Measurements from ENCODE around the gene HYDIN. TPM values are rescaled to one million over a fixed set of nuclear protein-coding genes. Genes with fewer than 3 reads are reported as not detected.
"Not testable (repeated sequence)": the region's sequence is repeated elsewhere in the genome, so short reads cannot be mapped to it uniquely, and the experiment has no call there.

HYDIN gene
- total and polyA plus RNA-seq, 2 donors (not counting 1 experiment from before 2014, with no cell fraction given), result 0.54 to 1.7 TPM

GRCh38 chr16:71153329-71153728 lies 77.2 kb downstream of the HYDIN start:
- not testable (repeated sequence) for H3K27me3 ChIP-seq (ENCODE audit: control insufficient read depth, insufficient read depth, low read length); H2AFZ ChIP-seq (ENCODE audit: low read length); H3K4me3 ChIP-seq (replicated peaks in 1 of 4; ENCODE audit: control extremely low read depth in 1 of 4, insufficient read depth in 1 of 4, low read depth in 3 of 4, low read length in 4 of 4); H3K4me1 ChIP-seq (ENCODE audit: control insufficient read depth, extremely low read depth, insufficient read depth, low read length); DNase-seq (ENCODE audit: low read depth in 2 of 2); H3K36me3 ChIP-seq (ENCODE audit: control insufficient read depth, insufficient read depth, low read length); H4K20me1 ChIP-seq (ENCODE audit: control insufficient read depth, extremely low read depth, insufficient read depth, low read length); H3K27ac ChIP-seq (ENCODE audit: insufficient read depth, low read length); H3K9me3 ChIP-seq (ENCODE audit: control insufficient read depth, insufficient read depth, low read depth, low read length); H3K9ac ChIP-seq (ENCODE audit: insufficient read depth, low read length); H3K79me2 ChIP-seq (ENCODE audit: control insufficient read depth, insufficient read depth, low read length); H3K4me2 ChIP-seq (ENCODE audit: extremely low read depth, insufficient read depth, low read length)

GRCh38 chr16:71151654-71152053 lies 78.9 kb downstream of the HYDIN start:
- H3K27ac ChIP-seq (ENCODE audit: insufficient read depth, low read length); H4K20me1 ChIP-seq (ENCODE audit: control insufficient read depth, extremely low read depth, insufficient read depth, low read length); H3K4me2 ChIP-seq (ENCODE audit: extremely low read depth, insufficient read depth, low read length); H2AFZ ChIP-seq (ENCODE audit: low read length); H3K79me2 ChIP-seq (ENCODE audit: control insufficient read depth, insufficient read depth, low read length); H3K9me3 ChIP-seq (ENCODE audit: control insufficient read depth, insufficient read depth, low read depth, low read length); DNase-seq (ENCODE audit: low read depth in 2 of 2); H3K4me1 ChIP-seq (ENCODE audit: control insufficient read depth, extremely low read depth, insufficient read depth, low read length); H3K36me3 ChIP-seq (ENCODE audit: control insufficient read depth, insufficient read depth, low read length); H3K4me3 ChIP-seq (replicated peaks in 1 of 4; ENCODE audit: control extremely low read depth in 1 of 4, insufficient read depth in 1 of 4, low read depth in 3 of 4, low read length in 4 of 4); H3K9ac ChIP-seq (ENCODE audit: insufficient read depth, low read length); H3K27me3 ChIP-seq (ENCODE audit: control insufficient read depth, insufficient read depth, low read length): not testable (repeated sequence)

- not testable (repeated sequence) for DNase-seq (ENCODE audit: low read depth in 2 of 2); H4K20me1 ChIP-seq (ENCODE audit: control insufficient read depth, extremely low read depth, insufficient read depth, low read length); H3K27me3 ChIP-seq (ENCODE audit: control insufficient read depth, insufficient read depth, low read length); H3K36me3 ChIP-seq (ENCODE audit: control insufficient read depth, insufficient read depth, low read length); H3K27ac ChIP-seq (ENCODE audit: insufficient read depth, low read length); H2AFZ ChIP-seq (ENCODE audit: low read length); H3K9me3 ChIP-seq (ENCODE audit: control insufficient read depth, insufficient read depth, low read depth, low read length); H3K4me3 ChIP-seq (replicated peaks in 1 of 4; ENCODE audit: control extremely low read depth in 1 of 4, insufficient read depth in 1 of 4, low read depth in 3 of 4, low read length in 4 of 4); H3K4me2 ChIP-seq (ENCODE audit: extremely low read depth, insufficient read depth, low read length); H3K79me2 ChIP-seq (ENCODE audit: control insufficient read depth, insufficient read depth, low read length); H3K9ac ChIP-seq (ENCODE audit: insufficient read depth, low read length); H3K4me1 ChIP-seq (ENCODE audit: control insufficient read depth, extremely low read depth, insufficient read depth, low read length)
Measured at GRCh38 chr16:71143246-71143645, 87.3 kb downstream of the HYDIN start.

GRCh38 chr16:71110565-71110964 lies 120.0 kb downstream of the HYDIN start:
- H3K4me1 ChIP-seq (ENCODE audit: control insufficient read depth, extremely low read depth, insufficient read depth, low read length); H3K9me3 ChIP-seq (ENCODE audit: control insufficient read depth, insufficient read depth, low read depth, low read length); H4K20me1 ChIP-seq (ENCODE audit: control insufficient read depth, extremely low read depth, insufficient read depth, low read length); H3K27me3 ChIP-seq (ENCODE audit: control insufficient read depth, insufficient read depth, low read length); H3K79me2 ChIP-seq (ENCODE audit: control insufficient read depth, insufficient read depth, low read length); H3K27ac ChIP-seq (ENCODE audit: insufficient read depth, low read length); H3K4me3 ChIP-seq (replicated peaks in 1 of 4; ENCODE audit: control extremely low read depth in 1 of 4, insufficient read depth in 1 of 4, low read depth in 3 of 4, low read length in 4 of 4); H3K4me2 ChIP-seq (ENCODE audit: extremely low read depth, insufficient read depth, low read length); H2AFZ ChIP-seq (ENCODE audit: low read length); H3K36me3 ChIP-seq (ENCODE audit: control insufficient read depth, insufficient read depth, low read length); H3K9ac ChIP-seq (ENCODE audit: insufficient read depth, low read length); DNase-seq (ENCODE audit: low read depth in 2 of 2): not testable (repeated sequence)

GRCh38 chr16:71109656-71110208 lies 120.8 kb downstream of the HYDIN start:
- H3K27ac ChIP-seq (ENCODE audit: insufficient read depth, low read length); DNase-seq (ENCODE audit: low read depth in 2 of 2); H3K27me3 ChIP-seq (ENCODE audit: control insufficient read depth, insufficient read depth, low read length): not testable (repeated sequence)

GRCh38 chr16:71105881-71106280 lies 124.6 kb downstream of the HYDIN start:
- not testable (repeated sequence) for DNase-seq (ENCODE audit: low read depth in 2 of 2); H3K4me2 ChIP-seq (ENCODE audit: extremely low read depth, insufficient read depth, low read length); H3K79me2 ChIP-seq (ENCODE audit: control insufficient read depth, insufficient read depth, low read length); H3K27ac ChIP-seq (ENCODE audit: insufficient read depth, low read length); H3K36me3 ChIP-seq (ENCODE audit: control insufficient read depth, insufficient read depth, low read length); H4K20me1 ChIP-seq (ENCODE audit: control insufficient read depth, extremely low read depth, insufficient read depth, low read length); H3K9ac ChIP-seq (ENCODE audit: insufficient read depth, low read length); H3K9me3 ChIP-seq (ENCODE audit: control insufficient read depth, insufficient read depth, low read depth, low read length); H3K4me3 ChIP-seq (replicated peaks in 1 of 4; ENCODE audit: control extremely low read depth in 1 of 4, insufficient read depth in 1 of 4, low read depth in 3 of 4, low read length in 4 of 4); H3K27me3 ChIP-seq (ENCODE audit: control insufficient read depth, insufficient read depth, low read length); H2AFZ ChIP-seq (ENCODE audit: low read length); H3K4me1 ChIP-seq (ENCODE audit: control insufficient read depth, extremely low read depth, insufficient read depth, low read length)

More at GRCh38 chr16:71109656-71110208, 120.8 kb downstream of the HYDIN start:
- not testable (repeated sequence) for H3K4me3 ChIP-seq (replicated peaks in 1 of 4; ENCODE audit: control extremely low read depth in 1 of 4, insufficient read depth in 1 of 4, low read depth in 3 of 4, low read length in 4 of 4); H2AFZ ChIP-seq (ENCODE audit: low read length); H3K4me1 ChIP-seq (ENCODE audit: control insufficient read depth, extremely low read depth, insufficient read depth, low read length); H3K9ac ChIP-seq (ENCODE audit: insufficient read depth, low read length); H3K36me3 ChIP-seq (ENCODE audit: control insufficient read depth, insufficient read depth, low read length); H3K4me2 ChIP-seq (ENCODE audit: extremely low read depth, insufficient read depth, low read length); H3K79me2 ChIP-seq (ENCODE audit: control insufficient read depth, insufficient read depth, low read length); H4K20me1 ChIP-seq (ENCODE audit: control insufficient read depth, extremely low read depth, insufficient read depth, low read length); H3K9me3 ChIP-seq (ENCODE audit: control insufficient read depth, insufficient read depth, low read depth, low read length)

GRCh38 chr16:71083573-71083972 lies 146.9 kb downstream of the HYDIN start:
- H2AFZ ChIP-seq (ENCODE audit: low read length); H3K9me3 ChIP-seq (ENCODE audit: control insufficient read depth, insufficient read depth, low read depth, low read length); H4K20me1 ChIP-seq (ENCODE audit: control insufficient read depth, extremely low read depth, insufficient read depth, low read length); H3K9ac ChIP-seq (ENCODE audit: insufficient read depth, low read length); H3K27me3 ChIP-seq (ENCODE audit: control insufficient read depth, insufficient read depth, low read length); H3K4me1 ChIP-seq (ENCODE audit: control insufficient read depth, extremely low read depth, insufficient read depth, low read length); H3K4me2 ChIP-seq (ENCODE audit: extremely low read depth, insufficient read depth, low read length); DNase-seq (ENCODE audit: low read depth in 2 of 2); H3K27ac ChIP-seq (ENCODE audit: insufficient read depth, low read length); H3K79me2 ChIP-seq (ENCODE audit: control insufficient read depth, insufficient read depth, low read length); H3K36me3 ChIP-seq (ENCODE audit: control insufficient read depth, insufficient read depth, low read length); H3K4me3 ChIP-seq (replicated peaks in 1 of 4; ENCODE audit: control extremely low read depth in 1 of 4, insufficient read depth in 1 of 4, low read depth in 3 of 4, low read length in 4 of 4): not testable (repeated sequence)

All from fibroblast of lung (primary cell).